DND-41 (cell line): ENCODE measurements around the gene RPS6KA6.

Source experiments
- ATAC-seq: fragments of 200-7000 bp; cut with Tn5 transposase; 3 replicates; pipeline ENCODE4 v1.9.1; 2021; ENCODE audit warnings: low read depth; ENCODE audit not compliant: insufficient read depth
- DNase-seq: peaks from one replicate; pipeline ENCODE4 v3.0.0-alpha.2; 2020
- H2AFZ ChIP-seq: 2 replicates; pipeline ENCODE4 v1.6.0; 2012; ENCODE audit warnings: low read depth, low read length
- H3K27ac ChIP-seq: 2 replicates; pipeline ENCODE4 v1.5.1; 2012; ENCODE audit warnings: low read length, inconsistent platforms
- H3K27me3 ChIP-seq: fragments of 200-600 bp; sonication (generic); 2 replicates; pipeline ENCODE4 v1.6.0; 2012; ENCODE audit warnings: low read length, mild to moderate bottlenecking, inconsistent platforms; ENCODE audit not compliant: insufficient read depth, poor library complexity
- H3K36me3 ChIP-seq: 2 replicates; pipeline ENCODE4 v1.5.1; 2012; ENCODE audit warnings: low read length, inconsistent platforms; ENCODE audit not compliant: insufficient read depth
- H3K4me1 ChIP-seq: 2 replicates; pipeline ENCODE4 v1.5.1; 2012; ENCODE audit warnings: mild to moderate bottlenecking, low read length; ENCODE audit not compliant: insufficient read depth
- H3K4me2 ChIP-seq: 2 replicates; pipeline ENCODE4 v1.6.0; 2012; ENCODE audit warnings: mild to moderate bottlenecking, moderate library complexity, low read length, inconsistent platforms; ENCODE audit not compliant: insufficient read depth
- H3K4me3 ChIP-seq, 2 experiments: fragments of 200-600 bp in 1 of 2; shearing (Covaris generic) in 1 of 2; 2 replicates each; pipeline ENCODE4 v1.5.1; 2012 to 2016; ENCODE audit warnings: inconsistent platforms in 2 of 2, low read length in 2 of 2, mild to moderate bottlenecking in 2 of 2, low read depth in 1 of 2, moderate library complexity in 1 of 2
- H3K79me2 ChIP-seq: 2 replicates; pipeline ENCODE4 v1.6.0; 2012; ENCODE audit warnings: low read length, inconsistent platforms; ENCODE audit not compliant: insufficient read depth
- H3K9ac ChIP-seq: 2 replicates; pipeline ENCODE4 v1.6.0; 2012; ENCODE audit warnings: low read depth, mild to moderate bottlenecking, inconsistent platforms, low read length, moderate library complexity
- H3K9me3 ChIP-seq: 2 replicates; pipeline ENCODE4 v1.5.1; 2012; ENCODE audit warnings: low read length, moderate library complexity, mild to moderate bottlenecking, inconsistent platforms; ENCODE audit not compliant: insufficient read depth, severe bottlenecking
- H4K20me1 ChIP-seq: 2 replicates; pipeline ENCODE4 v1.6.0; 2012; ENCODE audit warnings: low read length; ENCODE audit not compliant: insufficient read depth
- EZH2 ChIP-seq: IDR thresholded peaks from 3 replicates; pipeline ENCODE4 v1.6.1; 2012; ENCODE audit warnings: borderline replicate concordance, low read depth, mild to moderate bottlenecking, moderate library complexity, low read length, inconsistent platforms; ENCODE audit not compliant: severe bottlenecking
- TF ChIP-seq, protein P1 (sequence below): IDR thresholded peaks from 2 replicates; pipeline ENCODE4 v1.5.1; 2012; ENCODE audit warnings: borderline replicate concordance, low read length, moderate library complexity, mild to moderate bottlenecking; ENCODE audit not compliant: poor library complexity, severe bottlenecking; ENCODE audit errors: extremely low read depth

Gene RPS6KA6

DNA sequence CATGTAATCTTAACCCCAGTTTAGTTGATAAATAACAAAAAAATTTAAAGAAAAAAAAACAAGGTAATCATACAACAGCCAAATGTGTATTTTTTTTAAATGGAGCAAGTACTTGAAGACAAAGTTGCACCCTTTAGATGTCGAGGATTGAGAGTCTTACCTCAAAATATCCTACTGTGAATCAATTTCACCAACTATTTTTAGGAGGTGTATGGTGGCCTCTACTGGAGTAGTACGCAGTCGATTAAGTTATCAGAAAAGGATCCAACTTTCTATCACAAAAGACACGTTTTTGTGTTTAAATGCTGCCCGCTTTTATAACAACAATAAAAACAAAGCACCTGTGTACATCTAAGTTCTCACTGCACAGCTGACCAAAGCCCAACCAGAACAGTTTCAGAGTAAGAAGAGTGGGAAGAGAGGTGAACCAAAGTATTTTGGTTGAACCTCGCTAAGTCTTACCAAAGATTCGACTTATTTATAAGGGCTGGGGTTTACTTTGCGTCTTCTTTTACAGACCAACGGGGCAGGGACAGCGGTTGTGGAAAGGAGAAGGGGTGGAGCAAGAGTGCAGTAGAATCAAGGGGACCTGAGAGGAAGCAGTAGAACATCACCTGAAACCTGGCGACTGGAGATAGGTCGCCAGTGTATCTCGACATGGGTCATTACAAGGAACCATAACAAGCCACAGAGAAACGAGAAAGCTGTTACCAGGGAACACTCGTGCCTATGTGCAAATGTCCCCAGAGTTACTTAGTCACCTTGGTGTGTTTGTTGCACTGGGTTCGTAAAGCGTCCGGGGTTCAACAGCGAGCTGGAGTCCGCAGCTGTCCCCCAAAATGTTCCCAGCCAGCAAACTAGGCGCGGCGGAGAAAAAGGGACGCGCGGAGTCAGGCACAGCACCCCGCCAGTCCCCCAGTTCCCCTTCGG is 1.1 kb downstream of the RPS6KA6 start:
- Histone ChIP-seq H3K9ac (no peak overlapping the region), H2AFZ (no peak overlapping the region), H3K27me3 (no peaks in the 10 kb centered on the region), H4K20me1 (no peaks in the 10 kb centered on the region), H3K4me3 (no peak overlapping the region), H3K27ac (no peak overlapping the region), H3K4me2 (no peak overlapping the region), H3K36me3 (no peaks in the 10 kb centered on the region), H3K4me1 (no peaks in the 10 kb centered on the region), H3K79me2 (no peaks in the 10 kb centered on the region), H3K9me3 (no peaks in the 10 kb centered on the region)
- no peak for TF ChIP-seq EZH2
- TF ChIP-seq, protein P1, sequence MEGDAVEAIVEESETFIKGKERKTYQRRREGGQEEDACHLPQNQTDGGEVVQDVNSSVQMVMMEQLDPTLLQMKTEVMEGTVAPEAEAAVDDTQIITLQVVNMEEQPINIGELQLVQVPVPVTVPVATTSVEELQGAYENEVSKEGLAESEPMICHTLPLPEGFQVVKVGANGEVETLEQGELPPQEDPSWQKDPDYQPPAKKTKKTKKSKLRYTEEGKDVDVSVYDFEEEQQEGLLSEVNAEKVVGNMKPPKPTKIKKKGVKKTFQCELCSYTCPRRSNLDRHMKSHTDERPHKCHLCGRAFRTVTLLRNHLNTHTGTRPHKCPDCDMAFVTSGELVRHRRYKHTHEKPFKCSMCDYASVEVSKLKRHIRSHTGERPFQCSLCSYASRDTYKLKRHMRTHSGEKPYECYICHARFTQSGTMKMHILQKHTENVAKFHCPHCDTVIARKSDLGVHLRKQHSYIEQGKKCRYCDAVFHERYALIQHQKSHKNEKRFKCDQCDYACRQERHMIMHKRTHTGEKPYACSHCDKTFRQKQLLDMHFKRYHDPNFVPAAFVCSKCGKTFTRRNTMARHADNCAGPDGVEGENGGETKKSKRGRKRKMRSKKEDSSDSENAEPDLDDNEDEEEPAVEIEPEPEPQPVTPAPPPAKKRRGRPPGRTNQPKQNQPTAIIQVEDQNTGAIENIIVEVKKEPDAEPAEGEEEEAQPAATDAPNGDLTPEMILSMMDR: no peak
- DNase-seq (no peak), ATAC-seq (no peak)

DNA sequence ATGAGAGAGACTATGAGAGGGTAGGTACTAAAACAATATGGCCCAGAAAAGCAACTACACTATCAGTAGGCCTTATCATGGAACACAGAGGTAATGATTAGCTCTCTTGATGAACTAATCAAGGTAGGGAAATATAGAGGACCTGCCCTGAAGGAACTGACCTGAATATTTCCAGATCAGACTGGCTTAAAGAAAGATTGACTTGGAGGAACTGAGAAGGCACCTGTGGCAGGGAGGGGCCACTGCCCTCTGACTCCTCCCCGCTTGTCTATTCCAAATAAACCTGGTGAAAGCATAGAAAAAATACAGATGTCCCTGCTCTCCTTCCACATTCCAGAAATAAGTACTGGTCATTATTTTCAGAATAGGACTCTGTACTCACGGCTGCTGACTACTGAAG is 5.5 kb downstream of the RPS6KA6 start:
- Histone ChIP-seq H3K27me3 (no peaks in the 10 kb centered on the region), H3K79me2 (no peaks in the 10 kb centered on the region), H3K4me1 (no peaks in the 10 kb centered on the region), H3K9me3 (no peaks in the 10 kb centered on the region), H3K9ac (no peak overlapping the region), H4K20me1 (no peaks in the 10 kb centered on the region), H2AFZ (no peak overlapping the region), H3K4me2 (no peak overlapping the region), H3K36me3 (no peaks in the 10 kb centered on the region), H3K27ac (no peak overlapping the region), H3K4me3 (no peak overlapping the region)
- TF ChIP-seq, protein P1: no peak
- no peak for TF ChIP-seq EZH2
- DNase-seq (no peak), ATAC-seq (no peak)

- H3K9me3 ChIP-seq: no peaks in the 10 kb centered on the region
- DNase-seq: no peak
- no peak overlapping the region for H3K4me2 ChIP-seq
- H4K20me1 ChIP-seq: no peaks in the 10 kb centered on the region
- H3K4me1 ChIP-seq: no peaks in the 10 kb centered on the region
- H3K27ac ChIP-seq: no peak overlapping the region
- ATAC-seq: no peak
- H3K9ac ChIP-seq: no peak overlapping the region
- no peaks in the 10 kb centered on the region for H3K79me2 ChIP-seq
- H3K4me3 ChIP-seq: no peak overlapping the region
- H2AFZ ChIP-seq: no peak overlapping the region
- H3K27me3 ChIP-seq: no peaks in the 10 kb centered on the region
- no peaks in the 10 kb centered on the region for H3K36me3 ChIP-seq
- TF ChIP-seq, protein P1: no peak
- no peak for TF ChIP-seq EZH2
Measured at GRCh38 chrX:84175958-84176357, 12.0 kb downstream of the RPS6KA6 start.
